GM12892 (cell line): ENCODE measurements around the gene GALNT1.

Experiments used
- POLR2A ChIP-seq: IDR thresholded peaks from 2 replicates; pipeline ENCODE4 v1.6.1; 2011; ENCODE audit warnings: low read depth, low read length, control low read depth
- POLR2AphosphoS5 ChIP-seq: IDR thresholded peaks from 2 replicates; pipeline ENCODE4 v1.6.1; 2011; ENCODE audit warnings: low read depth, low read length, control low read depth
- TAF1 ChIP-seq: IDR thresholded peaks from 2 replicates; pipeline ENCODE4 v1.6.1; 2011; ENCODE audit warnings: low read depth, mild to moderate bottlenecking, control low read depth, low read length, borderline replicate concordance

DNA sequence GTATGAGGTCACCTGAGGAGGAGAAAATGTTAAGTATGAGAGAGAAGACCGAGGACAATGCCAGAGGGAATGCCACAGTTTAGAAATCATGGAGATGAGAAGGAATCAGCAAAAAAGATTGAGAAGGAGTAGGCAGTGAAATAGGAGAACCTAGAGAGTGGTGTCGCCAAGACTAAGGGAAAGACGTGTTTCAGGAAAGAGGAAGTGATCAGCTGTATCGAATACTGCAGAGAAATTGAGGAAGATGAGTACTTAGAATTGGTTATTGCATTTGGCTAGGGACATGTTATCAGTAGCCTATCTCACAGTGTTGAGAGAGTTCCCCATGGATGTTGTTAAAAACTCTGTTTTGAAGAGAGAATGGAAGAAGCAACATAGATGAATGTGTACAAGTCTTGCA lies 112.3 kb downstream of the GALNT1 start:
- TF ChIP-seq POLR2A (no peak), TAF1 (no peak), POLR2AphosphoS5 (no peak)
